Parathyroid adenoma (tissue), 2 donors: ENCODE results near the gene GAL.

ENCODE experiments used
- H2AFZ ChIP-seq: fragments of 300-600 bp; sonication (generic); one replicate; pipeline ENCODE4 v1.7.0; 2017; ENCODE audit warnings: antibody characterized with exemption, mild to moderate bottlenecking
- H3K27ac ChIP-seq: fragments of 300-600 bp; sonication (generic); one replicate; pipeline ENCODE4 v1.7.0; 2017
- H3K27me3 ChIP-seq: fragments of 300-600 bp; sonication (generic); one replicate; pipeline ENCODE4 v1.7.0; 2017; ENCODE audit warnings: low read length; ENCODE audit not compliant: control insufficient read depth, insufficient read depth
- H3K36me3 ChIP-seq: fragments of 300-600 bp; sonication (generic); one replicate; pipeline ENCODE4 v1.7.0; 2017; ENCODE audit warnings: low read length; ENCODE audit not compliant: control insufficient read depth, insufficient read depth
- H3K4me1 ChIP-seq: fragments of 300-600 bp; sonication (generic); one replicate; pipeline ENCODE4 v1.7.0; 2017; ENCODE audit warnings: control low read depth
- H3K4me2 ChIP-seq: fragments of 300-600 bp; sonication (generic); one replicate; pipeline ENCODE4 v1.7.0; 2017; ENCODE audit warnings: low read length
- H3K4me3 ChIP-seq: fragments of 300-600 bp; sonication (generic); one replicate; pipeline ENCODE4 v1.7.0; 2017; ENCODE audit warnings: low read depth, low read length
- H3K79me2 ChIP-seq: fragments of 300-600 bp; sonication (generic); one replicate; pipeline ENCODE4 v1.7.0; 2017; ENCODE audit warnings: control low read depth
- H3K9ac ChIP-seq: fragments of 300-600 bp; sonication (generic); one replicate; pipeline ENCODE4 v1.7.0; 2017; ENCODE audit warnings: mild to moderate bottlenecking
- H3K9me3 ChIP-seq: fragments of 300-600 bp; sonication (generic); one replicate; pipeline ENCODE4 v1.7.0; 2017; ENCODE audit warnings: low read length; ENCODE audit not compliant: control insufficient read depth
- CTCF ChIP-seq: fragments of 300-600 bp; sonication (generic); IDR thresholded peaks from one replicate; pipeline ENCODE4 v1.7.0; 2017; ENCODE audit warnings: antibody characterized with exemption, mild to moderate bottlenecking
- donor health status: primary hyperparathyroidism.

GAL gene

GRCh38 chr11:68691402-68691784, 7.0 kb downstream of the GAL start:
- TF ChIP-seq CTCF: no peak
- Histone ChIP-seq H3K4me1 (no peaks in the 10 kb centered on the region), H3K4me2 (no peak overlapping the region), H3K4me3 (no peak overlapping the region), H3K79me2 (no peaks in the 10 kb centered on the region), H3K9ac (no peak overlapping the region), H3K27me3 (no peaks in the 10 kb centered on the region), H3K9me3 (no peaks in the 10 kb centered on the region), H2AFZ (no peak overlapping the region), H3K36me3 (no peaks in the 10 kb centered on the region), H3K27ac (no peak overlapping the region)

GRCh38 chr11:68692115-68692514, 7.8 kb downstream of the GAL start:
- H3K27me3 ChIP-seq: no peaks in the 10 kb centered on the region
- no peak overlapping the region for H2AFZ ChIP-seq
- H3K4me3 ChIP-seq: no peak overlapping the region
- no peak for TF ChIP-seq CTCF
- H3K36me3 ChIP-seq: no peaks in the 10 kb centered on the region
- no peaks in the 10 kb centered on the region for H3K9me3 ChIP-seq
- H3K4me1 ChIP-seq: no peaks in the 10 kb centered on the region
- no peak overlapping the region for H3K27ac ChIP-seq
- H3K79me2 ChIP-seq: no peaks in the 10 kb centered on the region
- H3K9ac ChIP-seq: no peak overlapping the region
- no peak overlapping the region for H3K4me2 ChIP-seq

- Histone ChIP-seq H3K4me3 (no peak overlapping the region), H3K4me2 (no peak overlapping the region), H3K4me1 (no peaks in the 10 kb centered on the region), H3K27me3 (no peaks in the 10 kb centered on the region), H3K9me3 (no peaks in the 10 kb centered on the region), H3K9ac (no peak overlapping the region), H3K36me3 (no peaks in the 10 kb centered on the region), H3K79me2 (no peaks in the 10 kb centered on the region), H3K27ac (no peak overlapping the region), H2AFZ (no peak overlapping the region)
- TF ChIP-seq CTCF: no peak
Observed at GRCh38 chr11:68692871-68693483, 8.6 kb downstream of the GAL start.

- no peak overlapping the region for H2AFZ ChIP-seq
- no peak overlapping the region for H3K4me3 ChIP-seq
- no peak overlapping the region for H3K4me2 ChIP-seq
- H3K9ac ChIP-seq: no peak overlapping the region
- no peaks in the 10 kb centered on the region for H3K27me3 ChIP-seq
- H3K36me3 ChIP-seq: no peaks in the 10 kb centered on the region
- no peaks in the 10 kb centered on the region for H3K4me1 ChIP-seq
- no peaks in the 10 kb centered on the region for H3K79me2 ChIP-seq
- H3K27ac ChIP-seq: no peak overlapping the region
- no peak for TF ChIP-seq CTCF
- H3K9me3 ChIP-seq: no peaks in the 10 kb centered on the region
Observed at GRCh38 chr11:68693484-68693882, 9.1 kb downstream of the GAL start.
